8988T (cell line): ENCODE measurements around the gene MYB.
A peak's percentile ranks its signal among the peaks of the same experiment; 100 is the strongest.
"Not testable (repeated sequence)": the region's sequence is repeated elsewhere in the genome, so short reads cannot be mapped to it uniquely, and the experiment has no call there.

Experiments
- DNase-seq: peaks from one replicate; pipeline ENCODE4 v3.0.0; 2011

Gene MYB

DNA sequence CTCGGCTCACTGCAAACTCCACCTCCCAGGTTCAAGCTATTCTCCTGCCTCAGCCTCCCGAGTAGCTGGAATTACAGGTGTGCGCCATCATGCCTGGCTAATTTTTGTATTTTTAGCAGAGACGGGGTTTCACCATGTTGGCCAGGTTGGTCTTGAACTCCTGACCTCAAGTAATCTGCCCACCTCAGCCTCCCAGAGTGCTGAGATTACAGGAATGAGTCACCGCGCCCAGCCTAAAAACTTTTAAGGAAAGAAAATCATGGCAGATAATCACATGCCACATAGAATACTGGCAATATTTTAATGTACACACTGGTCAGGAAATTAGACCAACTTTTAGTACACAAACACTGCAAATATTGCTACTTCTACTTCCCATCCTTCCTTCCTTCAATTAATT is 16.7 kb upstream of the MYB start:
- DNase-seq = not testable (repeated sequence)

DNA sequence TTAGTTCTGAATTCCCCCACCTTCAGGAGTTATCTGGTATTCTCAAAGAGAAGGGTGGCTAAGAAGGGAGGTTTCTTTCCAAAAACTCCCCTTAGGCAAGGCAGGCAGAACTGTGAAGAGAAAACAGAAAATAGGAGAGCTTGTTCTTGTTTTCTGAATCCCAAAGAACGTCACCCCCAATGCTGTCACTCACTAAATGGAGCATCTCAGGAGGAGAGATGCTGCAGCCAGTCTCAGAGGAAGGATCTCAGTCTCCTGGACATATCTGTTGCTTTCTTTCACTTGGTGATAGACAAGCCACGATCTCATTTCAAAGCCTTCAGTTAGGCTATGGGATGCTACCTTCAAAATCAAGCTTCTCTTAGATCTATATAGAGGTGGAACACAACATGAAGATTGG is 16.1 kb upstream of the MYB start:
- DNase-seq = no peak

DNA sequence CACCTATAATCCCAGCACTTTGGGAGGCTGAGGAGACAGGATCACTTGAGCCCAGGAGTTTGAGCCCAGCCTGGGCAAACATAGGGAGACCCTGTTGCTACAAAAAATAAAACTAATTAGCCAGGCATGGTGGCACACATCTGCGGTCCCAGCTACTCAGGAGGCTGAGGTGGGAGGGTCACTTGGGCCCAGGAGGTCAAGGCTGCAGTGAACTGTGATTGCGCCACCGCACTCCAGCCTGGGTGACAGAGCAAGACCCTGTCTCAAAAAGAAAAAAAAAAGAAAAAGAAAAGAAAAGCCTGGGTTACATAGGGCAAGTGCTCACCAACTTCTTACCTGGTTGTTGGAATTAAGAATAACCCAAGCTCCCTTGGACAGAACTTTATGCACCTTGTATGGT is 14.6 kb upstream of the MYB start:
- no peak for DNase-seq

DNA sequence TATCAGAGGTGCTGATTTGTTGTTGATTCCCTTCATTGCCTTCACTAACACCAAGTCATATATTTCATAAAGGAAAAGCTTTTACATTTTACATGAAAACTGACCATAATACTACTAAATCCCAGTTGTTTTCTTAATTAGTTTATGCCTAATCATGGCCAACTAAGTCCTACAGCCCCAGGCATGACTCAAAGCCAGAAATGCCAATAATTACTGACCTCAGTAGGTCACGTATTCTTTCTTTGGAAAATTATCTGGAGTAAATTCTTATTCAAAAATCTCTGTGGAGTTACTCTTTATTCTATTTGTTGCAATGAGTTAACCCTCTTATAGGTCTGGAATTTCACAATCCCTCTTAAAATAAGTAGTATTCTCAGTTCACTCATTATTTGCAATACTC is 13.5 kb upstream of the MYB start:
- DNase-seq = no peak

DNA sequence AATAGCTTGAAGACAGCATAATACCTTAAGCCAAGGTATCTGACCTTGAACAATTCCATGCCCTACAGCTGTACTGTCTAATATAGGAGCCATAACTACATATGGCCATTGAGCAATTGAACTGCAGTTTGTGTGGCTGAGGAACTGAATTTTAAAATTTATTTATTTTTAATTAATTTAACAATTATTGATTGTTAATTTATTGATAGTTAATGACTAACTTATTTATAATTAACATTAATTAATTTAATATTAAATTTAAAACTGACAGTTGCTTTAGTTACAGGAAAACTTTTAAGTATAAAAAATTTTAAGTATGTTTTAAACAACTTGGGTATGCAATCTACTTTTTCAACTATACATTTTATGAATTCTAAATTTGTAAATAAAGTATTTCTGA is 12.3 kb upstream of the MYB start:
- DNase-seq = no peak

DNA sequence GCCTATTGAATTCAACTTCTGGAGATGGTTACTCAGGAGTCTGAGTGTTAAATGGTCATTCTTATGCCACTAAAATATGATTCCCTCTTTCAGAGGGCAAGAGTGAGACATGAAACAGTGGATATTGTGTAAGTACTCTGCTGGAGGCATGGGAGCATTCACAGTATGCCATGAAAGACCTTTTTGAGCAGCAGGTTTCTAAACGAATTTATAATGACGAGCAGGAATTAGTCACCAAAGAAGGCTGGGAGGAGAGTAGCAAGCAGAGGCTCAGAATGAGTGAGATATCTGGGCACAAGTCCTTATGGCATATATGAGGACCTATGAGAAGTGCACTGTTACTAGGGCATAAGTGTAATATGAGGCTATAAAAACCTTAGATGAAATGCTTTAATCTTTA is 10.9 kb upstream of the MYB start:
- no peak for DNase-seq

DNA sequence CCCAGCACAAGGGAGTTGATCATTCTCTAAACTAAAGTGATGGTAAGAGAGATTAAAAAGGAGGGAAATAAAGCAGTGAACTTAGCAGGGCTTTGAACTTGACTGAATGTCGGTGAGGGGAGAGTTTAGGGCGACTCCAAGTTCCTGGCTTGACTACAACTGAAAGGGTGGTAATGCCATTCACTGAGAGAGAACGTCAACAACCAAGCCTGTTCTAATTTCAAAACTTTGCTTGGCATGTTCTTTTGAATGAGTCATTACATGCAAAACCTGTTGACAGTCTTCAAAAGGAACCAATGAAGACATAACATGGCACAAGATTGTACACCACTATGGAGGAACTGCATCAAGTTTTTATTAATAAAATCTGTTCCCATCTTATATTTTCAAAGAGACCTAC is 10.3 kb upstream of the MYB start:
- DNase-seq = no peak

DNA sequence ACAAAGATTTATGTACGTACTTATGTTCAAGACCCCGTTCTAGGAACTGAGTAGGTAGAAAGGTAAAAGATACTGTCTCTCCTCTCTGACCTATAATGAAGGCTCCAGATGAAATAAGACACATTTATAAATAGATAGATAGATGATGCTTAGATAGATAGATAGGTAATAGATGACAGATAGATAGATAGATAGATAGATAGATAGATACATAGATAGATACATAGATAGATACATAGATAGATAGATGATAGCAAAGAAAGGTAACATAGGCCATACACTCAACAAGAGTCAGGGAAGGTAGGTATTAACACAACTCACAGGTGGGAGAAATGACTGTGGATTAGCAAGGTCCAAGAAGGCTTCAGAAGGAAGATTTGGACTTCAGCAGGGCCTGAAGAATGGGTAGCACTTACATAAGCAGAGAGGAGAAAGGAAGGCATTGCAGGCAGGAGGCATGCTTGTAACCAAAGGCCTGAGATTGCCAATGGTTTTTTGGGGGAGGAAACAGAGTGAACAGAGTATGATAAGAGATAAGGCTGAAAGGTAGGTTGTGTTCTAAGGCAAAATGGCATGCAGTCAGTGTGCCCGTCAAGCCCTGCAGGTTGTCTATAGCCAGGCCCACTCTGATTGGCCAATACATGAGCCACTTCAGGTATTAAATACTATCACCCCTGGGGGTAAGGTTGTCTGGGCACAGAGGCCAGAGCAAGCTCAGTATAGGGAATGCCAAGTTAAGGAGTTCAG is 7.7 kb upstream of the MYB start:
- no peak for DNase-seq

DNA sequence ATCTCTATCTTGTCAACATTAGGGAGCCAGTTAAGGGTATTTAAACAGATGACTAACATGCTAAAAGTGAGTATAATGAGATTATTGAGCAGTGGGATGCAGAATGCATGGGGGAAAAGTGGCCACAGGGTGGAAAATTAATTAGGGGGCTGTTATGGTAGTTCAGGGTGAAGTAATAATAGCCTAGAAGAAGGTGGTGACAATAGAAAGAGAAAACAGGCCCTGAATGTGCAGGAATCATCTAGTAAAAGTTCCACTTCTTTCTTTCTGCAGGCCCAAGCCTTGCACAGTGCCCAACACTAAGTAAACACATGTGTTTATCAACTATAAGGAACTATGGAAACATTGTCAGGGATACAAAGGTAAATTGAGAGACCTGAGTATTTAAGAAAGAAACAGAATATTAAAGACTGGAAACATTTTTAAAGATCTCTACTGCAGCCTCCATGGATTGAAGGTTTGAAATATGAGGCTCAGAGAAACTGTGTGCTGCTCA is 7.1 kb upstream of the MYB start:
- no peak for DNase-seq

DNA sequence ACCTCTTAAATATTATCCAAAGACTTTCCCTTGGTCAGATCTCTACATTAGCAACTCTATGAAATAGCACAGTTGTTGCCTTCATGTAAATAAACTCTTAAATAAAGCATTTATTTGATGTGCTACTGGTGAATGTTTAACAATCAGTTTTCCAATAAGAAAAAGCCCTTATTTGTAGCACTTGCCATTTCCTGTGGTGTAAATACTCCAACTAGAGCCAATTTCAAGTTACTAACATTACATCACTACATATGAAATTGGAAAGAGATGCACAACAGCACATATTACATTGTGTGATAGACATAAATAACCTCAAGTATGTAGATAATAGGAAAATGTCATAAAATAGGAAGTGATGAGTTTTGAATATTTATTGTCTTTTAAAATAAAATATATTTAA is 5.0 kb upstream of the MYB start:
- no peak for DNase-seq

DNA sequence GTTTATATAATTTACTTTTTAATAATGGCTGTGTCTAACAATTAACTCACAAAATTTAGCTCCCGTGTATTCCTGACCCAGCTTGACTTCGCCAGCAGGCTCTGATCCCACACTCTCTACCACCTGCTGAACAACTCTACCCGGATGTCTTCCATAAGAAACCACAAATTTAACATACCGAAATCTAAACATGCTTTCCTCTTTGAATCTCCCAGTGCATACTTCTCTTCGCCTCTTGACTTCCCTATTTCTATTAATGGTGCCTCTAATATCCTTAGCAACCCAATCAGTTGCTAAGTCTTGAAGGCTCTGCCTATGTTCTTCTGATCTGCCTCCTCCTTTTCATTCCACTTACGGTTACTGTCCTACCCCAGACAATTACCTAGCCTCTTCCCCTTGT is 4.6 kb upstream of the MYB start:
- DNase-seq = no peak

DNA sequence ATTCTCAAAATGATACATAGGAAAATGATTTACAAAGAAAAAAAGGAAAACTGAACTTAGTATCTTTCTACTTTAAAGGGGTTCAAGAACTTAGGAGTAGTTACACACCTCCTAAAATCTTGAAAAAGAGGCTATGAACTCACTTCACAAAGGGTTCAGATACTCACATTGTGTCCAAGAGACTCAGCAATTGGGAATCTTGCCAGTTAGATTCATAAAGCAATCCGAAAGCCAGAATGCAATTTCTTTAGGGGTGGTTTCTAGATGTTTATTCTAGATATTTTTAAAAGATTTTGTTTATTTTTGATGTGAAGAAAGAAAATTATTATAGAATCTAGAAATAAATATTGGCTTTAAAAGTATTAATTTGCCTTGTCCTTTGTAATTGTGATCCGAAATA is 1.7 kb upstream of the MYB start:
- DNase-seq = no peak

DNA sequence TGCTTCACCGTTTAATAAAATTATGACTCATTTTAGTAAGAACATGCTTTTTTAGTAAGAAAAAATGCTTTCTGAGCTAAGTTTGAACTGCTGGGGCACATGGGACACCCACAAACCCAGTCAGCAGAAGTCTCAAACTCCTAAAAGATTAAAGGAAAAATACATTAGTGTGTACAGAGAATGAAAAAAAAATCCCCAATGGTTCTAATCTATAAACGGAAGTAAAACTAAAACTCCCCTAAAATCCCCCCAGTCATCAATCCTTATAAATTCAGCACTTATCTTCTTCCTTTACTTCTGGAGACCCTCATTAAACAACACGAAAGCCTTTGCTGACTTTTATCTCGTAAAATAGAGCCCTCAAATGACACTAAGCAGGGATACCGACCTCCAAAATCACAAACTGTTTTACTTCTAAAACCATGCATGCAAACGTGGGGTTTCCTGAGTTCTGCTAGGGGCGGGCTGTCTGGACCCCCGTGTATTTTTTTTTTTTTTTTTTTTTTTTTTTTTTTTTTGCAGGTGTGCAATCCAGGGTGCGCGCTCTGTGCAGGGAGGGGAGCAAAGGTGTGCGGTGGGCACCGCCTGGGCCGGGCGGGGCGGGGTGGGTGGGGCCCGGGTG is 1.1 kb upstream of the MYB start:
- DNase-seq = no peak

DNA sequence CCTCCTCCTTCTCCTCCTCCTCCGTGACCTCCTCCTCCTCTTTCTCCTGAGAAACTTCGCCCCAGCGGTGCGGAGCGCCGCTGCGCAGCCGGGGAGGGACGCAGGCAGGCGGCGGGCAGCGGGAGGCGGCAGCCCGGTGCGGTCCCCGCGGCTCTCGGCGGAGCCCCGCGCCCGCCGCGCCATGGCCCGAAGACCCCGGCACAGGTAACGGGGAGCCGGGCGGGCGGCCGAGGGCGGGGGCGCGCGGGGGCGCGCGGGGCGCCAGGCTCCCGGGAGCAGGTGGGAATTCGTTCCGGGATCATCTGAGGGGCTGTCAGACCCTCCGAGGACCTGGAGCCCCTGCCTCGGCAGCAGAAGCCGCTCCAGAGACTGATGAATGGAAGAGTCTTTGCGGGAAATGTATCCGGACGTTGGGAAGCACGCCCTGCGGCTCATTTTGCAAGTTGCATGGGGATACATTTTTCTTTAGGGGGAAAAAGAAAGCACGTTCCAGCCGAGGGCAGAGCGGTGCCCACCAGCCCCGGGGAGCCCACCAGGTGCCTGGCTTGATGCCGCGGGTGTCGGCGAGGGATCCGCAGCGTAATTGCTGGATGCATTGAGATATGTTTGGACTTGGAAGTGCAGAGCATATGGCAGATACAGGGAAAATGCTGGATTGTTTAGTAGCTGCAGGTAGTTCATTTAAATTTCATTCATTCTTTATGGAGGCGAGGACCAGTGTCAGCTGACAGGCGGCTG is 394 bp downstream of the MYB start:
- DNase-seq = peak; percentile 29

DNA sequence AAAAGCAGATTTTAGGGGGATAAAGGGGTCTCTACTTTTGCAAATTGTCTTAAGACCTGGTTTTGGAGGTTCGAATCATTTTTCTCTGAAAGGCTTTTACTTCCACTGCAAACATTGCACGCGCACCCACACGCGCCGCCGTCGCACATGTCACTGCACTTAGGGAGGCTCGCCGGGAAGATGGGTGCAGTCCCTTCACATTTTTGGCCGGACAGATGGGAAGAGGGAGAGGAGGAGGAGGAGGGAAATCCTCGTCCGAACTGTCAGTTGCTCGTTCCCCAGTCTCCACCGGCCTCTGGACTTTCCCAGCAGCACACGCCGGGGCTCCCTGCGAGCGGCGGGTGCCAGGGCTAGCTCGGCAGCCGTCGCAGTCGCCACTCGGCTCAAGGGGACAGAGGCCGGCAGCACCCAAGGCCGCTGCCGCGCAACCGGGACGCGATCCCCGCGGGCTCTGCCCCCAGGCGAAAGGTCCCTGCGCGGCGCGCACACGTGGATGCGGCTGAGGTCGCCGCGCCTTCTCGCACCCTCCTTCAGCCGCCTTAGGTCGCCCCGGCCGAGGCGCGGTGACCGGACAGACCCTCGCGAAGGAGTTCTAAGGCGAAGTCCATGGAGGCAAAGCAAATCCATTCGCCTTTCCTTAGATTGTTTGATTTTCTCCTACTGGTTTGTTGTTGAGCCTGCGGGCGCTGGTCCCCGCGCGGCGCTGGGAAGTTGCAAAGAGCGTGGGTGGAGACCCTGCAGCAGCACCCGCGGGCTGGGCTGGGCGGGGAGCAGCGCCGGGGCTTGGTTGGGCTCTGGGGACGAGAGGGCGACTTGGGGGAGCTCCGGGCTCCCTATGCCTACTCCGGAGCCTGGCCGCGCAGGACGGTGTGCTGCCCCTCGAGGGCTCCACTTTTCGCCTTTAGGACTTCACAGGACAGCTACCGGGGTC is 1.2 kb downstream of the MYB start:
- DNase-seq = peak; percentile 27

DNA sequence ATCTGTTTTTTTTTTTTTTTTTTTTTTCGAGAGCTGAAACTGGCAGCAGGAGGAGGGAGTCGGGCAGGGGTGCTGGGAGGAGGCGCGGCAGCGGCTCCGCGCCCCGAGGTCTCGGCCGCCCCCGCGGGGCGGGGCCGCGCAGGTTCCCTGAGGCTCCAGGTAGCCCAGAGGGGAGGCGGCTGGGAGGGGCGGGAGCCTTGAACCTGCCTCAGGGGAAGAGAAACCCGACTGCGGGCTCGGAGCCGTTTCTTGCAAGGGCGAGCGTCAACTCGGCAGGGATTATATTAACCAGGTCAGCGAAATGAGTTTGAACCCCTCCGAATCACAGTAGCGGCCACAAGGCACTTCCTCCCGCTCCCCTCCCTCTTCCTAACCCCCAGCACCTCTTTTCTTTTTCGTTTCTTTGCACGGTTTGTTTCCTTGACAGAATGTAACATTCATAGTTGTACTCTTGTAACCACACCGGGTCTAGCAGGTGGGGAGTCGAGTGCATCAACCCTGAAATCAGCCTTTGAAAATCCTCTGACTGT is 2.0 kb downstream of the MYB start:
- DNase-seq = no peak

DNA sequence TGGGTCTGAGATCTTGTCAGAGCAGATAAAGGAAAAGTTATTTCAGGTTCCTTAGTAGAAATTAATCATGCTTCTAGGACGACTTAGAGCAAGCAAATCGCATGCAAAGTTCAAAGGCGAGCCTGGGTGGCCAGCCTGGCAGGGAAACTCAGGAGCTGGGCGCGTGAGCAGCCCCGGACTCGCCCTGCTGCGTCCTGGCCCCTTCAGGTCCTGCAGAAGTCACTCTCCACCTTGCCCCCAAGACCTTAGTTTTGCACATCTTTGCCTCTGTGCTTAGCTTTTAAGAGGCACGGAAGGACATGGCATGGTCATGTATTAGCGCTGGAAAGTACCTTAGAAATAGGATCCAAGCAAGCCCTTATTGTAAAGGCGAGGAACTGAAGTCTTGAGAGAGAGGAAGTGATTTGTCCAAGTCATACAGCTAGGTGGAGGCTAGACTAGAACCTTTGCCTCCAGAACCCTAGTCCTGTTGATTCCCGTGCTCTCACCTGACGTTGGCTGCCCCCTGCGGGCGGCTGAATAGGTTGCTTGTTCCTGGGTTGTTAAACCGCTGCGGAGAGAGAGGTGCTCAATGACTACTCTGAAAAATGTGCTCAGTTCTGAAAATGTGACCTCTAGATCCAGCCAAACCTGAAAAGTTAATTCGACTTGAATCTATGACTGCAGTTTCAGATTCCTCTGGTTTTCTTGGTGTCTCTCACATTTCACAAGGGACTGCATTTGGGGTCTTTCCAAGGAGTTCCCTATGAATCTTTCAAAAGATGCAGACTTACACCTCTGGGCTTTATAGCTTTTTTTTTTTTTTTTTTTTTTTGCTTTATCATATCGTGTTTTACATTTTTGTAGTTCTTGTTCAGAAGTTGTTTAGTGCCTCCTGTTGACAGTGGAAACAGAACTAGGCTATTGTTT is 2.7 kb downstream of the MYB start:
- peak; percentile 43 for DNase-seq

DNA sequence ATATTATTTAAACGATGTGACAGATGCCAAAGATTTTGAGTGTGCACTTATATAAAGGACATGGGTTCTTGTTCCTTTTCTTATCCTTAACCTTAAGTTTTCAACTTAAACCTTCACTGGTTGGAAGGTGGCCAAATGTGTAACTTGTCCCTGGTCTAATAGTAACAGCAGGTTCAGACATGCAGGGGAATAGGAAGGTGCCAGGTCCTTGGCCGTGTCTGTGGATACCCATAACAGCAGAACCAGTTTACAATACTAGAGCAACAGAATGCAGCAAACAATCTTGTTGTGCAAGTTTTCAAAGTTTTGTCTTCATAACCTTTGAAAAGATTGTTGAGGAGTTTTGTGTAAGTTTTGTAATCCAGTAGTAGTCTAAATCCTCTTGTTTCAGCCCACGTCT is 4.4 kb downstream of the MYB start:
- no peak for DNase-seq

DNA sequence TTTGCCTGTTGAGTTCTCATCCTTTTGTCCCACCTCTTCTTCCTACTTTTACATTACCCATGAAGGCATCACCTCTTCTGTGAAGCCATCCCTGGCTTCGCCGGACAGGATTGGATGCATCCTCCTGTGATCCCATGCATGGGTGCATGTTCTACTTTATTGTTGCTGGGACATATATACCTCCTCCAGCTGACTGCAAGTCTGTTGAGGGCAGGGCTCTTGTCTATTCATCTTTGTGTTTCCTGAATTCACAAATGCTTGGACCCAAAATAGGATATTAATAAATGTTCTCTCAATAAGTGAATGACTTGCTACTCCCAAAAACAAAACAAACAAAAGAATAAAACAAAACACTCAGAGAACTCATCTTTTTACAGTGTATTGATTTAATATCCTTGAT is 5.1 kb downstream of the MYB start:
- no peak for DNase-seq

DNA sequence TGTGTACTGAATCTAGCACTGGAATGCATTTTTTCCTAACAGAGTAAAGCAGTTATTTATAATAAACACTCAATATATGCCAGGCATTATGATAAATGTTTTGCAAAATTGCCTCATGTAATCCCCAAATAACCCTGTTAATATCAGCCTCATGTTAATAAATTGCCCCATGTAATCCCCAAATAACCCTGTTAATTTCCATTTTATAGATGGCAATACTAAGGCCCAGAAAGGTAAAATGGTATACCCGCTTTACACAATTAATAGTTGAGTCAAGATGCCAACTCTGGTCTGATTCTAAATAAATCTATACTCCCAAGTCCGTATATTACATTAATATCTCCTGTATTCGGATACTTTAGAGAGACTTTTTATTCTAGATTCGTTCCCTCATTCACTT is 6.3 kb downstream of the MYB start:
- no peak for DNase-seq

DNA sequence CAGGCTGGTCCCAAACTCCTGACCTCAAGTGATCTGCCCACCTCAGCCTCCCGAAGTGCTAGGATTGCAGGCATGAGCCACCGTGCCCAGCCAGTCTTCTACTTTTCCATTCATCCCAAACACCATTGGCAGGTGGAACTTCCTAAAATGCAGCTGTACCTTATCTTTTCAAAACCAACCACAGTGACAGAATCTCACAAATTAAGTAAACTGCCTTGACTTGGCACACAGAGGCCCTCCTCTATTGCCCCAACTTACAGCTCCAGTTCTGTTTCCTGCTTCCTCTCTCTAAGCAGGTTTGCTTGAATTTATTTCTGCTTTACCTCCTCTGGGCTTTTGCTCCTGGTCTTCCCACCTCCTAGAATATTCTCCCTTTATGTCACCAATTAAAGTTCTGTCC is 7.6 kb downstream of the MYB start:
- no peak for DNase-seq

DNA sequence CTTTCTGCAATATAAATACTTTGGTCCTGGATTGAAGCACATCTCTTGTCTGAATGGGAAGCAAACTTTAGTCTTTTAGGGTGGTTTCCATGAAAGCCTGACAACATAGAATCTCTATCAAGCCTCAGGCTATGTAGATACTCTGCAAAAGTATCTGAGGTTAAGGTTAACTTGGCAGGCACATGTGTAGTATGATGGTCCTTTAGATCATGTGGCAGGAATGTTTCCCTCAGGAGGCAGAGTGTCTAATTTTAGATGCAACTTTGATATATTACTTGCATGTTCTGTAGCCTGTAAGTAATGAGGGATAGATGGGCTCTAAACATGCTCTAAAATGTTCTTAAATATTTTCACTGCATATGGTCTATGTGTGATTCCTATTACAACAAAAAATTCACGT is 8.2 kb downstream of the MYB start:
- no peak for DNase-seq
